Stimulated activated CD4-positive, alpha-beta T cell treated with anti-CD3 and anti-CD28 coated beads, Interleukin-4, amount 100 ng/mL, for 48 hours (primary cell): ENCODE measurements around the gene LRBA.

ENCODE experiments used
- DNase-seq, 2 donors: peaks; one replicate each; pipeline ENCODE4 v3.0.0-alpha.2; 2020; ENCODE audit warnings: low read depth in 2 of 2

The LRBA gene

DNA sequence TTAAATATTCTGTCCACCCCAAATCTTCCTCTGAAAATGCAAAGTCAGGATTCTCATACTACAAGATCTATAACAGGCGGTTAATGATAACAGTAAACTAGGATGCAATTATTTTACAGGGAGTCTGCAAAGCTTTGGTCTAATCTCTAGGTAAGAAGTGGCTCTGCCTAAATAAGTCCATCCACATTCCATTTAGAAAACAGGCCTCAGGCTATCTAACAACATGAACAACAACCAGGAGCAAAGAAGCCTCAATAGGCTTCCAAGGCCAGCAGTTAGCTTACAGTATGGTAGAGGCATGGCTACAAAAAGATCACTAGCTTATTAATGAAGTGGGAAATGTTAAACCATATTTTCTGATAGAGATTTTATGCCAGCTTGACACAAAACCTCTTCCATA lies 426.8 kb downstream of the LRBA start:
- DNase-seq, result no peak

DNA sequence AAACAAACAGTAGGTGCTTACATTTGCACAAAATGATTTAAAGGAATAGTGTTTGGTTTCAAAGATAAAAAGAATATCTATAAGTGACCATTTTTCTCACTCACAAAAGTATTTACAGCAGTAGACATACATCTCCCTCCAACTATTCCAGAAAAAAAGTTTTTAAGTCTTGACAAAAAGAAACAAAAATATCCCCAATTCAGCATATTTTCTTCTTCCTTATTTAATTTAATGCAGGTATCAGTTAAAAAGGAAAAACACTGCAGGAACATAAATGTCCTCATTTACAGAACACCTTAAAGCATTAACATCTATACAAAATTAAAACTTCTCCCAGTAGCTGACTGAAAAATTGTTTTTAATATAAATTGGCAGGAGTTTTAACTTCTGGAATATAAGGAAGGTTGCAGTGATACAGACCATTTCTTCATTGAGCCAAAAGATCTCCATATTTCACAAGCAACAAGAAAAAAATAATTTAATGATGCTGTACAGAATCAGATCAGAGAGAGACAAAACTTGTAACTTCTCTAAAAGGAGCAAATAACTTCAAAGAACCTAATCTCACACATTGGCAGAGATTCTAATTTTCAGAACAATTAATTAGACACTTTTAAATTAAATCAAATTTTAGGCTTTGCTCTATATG lies 428.8 kb downstream of the LRBA start:
- DNase-seq, result no peak

DNA sequence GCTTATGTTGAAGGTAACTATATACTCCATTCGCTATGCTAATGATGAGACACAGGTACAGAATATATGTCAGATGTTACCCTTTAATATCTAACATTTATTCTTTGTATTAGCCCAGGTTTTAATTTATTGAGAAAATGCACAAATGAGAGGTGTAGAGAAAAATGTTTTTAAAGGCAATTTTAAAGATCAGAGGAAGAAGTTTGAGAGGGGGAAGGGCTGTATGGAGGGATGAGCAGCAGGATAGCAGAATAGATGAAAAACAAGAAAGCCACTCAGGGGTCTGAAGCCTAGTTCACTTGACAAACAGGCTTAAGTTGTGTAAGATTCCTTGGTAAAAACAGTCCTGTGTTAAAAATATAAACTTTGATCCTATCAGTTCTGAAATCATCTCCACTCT lies 429.5 kb downstream of the LRBA start:
- no peak for DNase-seq

DNA sequence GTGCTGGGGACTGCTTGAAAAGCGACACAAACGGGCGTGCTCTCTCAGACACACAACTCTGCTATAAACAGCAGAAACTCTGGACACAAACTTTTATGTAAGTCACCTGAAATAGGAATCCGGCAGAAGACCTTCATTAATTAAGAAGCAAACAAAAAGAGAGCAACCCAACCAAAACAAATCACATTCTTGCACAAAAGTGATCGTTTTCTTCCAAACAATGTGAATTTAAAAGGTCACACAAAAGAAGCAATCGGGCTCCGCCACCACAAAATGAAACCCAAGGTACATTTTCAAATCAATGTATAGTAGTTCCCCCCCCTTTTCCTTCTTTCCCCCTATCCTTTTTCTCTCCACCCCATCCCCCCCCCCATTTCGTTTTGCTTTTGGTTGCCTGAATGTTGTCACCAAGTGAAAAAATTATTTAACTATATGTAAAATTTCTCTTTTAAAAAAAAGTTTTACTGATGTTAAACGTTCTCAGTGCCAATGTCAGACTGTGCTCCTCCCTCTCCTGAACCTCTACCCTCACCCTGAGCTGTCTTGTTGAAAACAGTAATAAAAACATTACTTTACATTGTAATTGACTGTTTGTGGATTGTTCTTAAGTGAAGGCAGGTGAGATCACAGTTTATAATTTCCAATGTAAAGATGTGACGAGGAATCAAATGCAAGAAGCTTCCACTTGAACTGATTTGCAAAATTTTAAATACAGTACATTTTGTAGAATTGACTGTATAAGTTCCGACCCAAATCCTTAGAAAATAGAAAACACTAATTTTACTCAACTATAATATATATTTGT lies 430.8 kb downstream of the LRBA start:
- no peak for DNase-seq

DNA sequence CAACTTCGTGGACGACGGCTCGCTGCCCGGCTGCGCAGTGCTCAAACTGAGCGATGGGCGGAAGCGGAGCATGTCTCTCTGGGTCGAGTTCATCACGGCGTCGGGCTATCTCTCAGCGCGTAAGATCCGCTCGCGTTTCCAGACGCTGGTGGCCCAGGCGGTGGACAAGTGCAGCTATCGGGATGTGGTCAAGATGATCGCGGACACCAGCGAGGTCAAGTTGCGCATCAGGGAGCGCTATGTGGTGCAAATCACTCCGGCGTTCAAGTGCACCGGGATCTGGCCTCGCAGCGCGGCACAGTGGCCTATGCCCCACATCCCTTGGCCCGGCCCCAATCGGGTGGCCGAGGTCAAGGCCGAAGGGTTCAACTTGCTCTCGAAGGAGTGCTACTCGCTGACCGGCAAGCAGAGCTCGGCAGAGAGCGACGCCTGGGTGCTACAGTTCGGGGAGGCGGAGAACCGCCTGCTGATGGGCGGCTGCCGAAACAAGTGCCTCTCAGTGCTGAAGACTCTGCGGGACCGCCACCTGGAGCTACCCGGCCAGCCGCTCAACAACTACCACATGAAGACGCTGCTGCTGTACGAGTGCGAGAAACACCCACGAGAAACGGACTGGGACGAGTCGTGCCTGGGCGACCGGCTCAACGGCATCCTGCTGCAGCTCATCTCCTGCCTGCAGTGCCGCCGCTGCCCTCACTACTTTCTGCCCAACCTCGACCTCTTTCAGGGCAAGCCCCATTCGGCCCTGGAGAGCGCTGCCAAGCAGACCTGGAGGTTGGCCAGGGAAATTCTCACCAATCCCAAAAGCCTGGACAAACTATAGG lies 431.6 kb downstream of the LRBA start:
- DNase-seq, result no peak

DNA sequence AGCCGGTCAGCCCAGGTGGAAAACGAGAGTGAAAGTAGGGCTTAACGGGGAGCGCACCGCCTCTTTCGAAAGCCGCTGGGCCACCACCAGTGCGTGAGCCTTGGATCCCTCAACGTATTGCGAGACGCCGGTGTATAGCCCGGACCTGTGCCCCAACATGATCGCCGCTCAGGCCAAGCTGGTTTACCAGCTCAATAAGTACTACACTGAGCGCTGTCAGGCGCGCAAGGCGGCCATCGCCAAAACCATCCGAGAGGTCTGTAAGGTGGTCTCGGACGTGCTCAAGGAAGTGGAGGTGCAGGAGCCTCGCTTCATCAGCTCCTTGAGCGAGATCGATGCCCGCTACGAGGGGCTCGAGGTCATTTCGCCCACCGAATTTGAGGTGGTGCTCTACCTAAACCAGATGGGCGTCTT lies 432.2 kb downstream of the LRBA start:
- DNase-seq, result no peak

DNA sequence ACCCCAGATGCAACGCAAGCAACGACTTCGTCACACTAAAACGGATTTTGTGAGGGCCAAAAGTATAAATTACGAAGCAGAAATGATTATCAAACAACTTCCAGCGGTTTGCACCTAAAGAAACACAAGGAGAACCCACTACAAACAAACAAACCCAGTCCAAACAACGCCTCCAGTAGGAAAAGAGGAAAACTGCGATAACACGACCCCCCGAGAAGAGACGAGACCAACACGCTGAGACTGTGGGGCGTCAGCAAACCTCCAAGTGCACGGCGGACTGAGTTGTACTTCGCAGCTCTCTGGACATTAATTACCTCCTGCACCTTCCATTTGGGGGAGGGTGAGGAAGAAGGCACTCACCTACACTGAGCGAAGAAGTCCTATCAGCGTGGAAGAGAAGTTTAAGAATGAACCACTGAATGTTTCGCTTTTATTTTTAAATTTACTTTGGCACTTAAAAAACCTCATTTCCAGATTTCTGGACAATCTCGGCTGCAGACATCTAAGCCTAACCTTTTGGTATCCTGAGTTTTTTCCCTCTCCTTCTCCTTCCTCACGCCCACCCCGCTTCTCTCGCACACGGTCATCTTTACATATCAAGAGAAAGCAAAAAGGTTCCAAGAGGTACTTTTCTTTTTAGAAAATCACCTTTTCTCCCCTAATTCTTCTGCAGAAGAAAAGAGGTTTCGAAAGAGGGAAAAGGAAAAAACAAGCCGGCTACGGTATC lies 432.8 kb downstream of the LRBA start, which contains the start of gene MAB21L2:
MAB21L2 (plus strand) TSS at position 6 of the 727 bp plus-strand sequence. CDS start 879 bp downstream, outside the sequence.
- DNase-seq, result no peak

DNA sequence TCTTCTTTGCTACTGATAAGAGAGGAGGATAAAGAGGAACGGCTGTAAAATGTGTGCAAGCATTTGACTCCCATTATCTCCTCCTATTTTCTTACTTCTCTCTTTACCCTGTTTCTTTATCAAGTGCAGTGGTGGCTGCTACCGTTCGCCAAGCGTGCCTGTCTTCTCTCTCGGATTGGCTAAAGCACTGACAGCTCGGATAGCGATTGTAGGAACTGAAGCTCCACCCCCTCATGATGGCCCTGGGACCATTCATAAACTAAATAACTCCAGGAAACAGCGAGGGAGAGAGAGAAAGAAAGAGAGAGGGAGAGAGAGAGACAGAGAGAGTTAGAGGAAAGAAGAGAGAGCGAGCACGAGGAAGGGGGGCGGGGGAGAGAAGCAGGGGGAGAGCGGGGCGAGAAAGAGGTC lies 433.4 kb downstream of the LRBA start:
- DNase-seq, result no peak

DNA sequence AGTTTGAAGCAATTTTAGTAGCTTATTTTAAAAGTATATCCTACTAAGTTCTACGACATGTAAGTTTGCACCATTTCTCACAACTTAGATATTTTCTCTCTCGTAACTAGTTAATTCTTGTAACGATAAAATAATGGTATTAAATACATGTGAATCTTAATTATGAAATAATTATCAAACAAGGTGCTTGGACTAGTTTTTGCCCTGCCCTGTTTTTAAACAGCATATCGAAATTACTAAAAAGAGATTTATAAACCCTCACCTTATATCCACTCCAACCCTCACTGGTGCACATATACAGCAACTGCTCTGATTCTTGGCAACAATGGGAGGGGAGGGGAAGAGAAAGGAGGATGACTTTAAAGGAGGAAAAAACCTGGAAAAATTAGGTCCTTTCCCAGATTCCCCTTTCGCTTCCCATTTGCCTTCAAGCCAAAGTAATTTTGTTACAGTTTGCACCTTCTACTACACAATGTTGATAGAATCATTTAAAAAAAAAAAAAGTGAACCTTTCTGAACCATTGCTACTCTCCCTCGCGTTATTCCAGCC lies 434.0 kb downstream of the LRBA start:
- DNase-seq, result no peak

DNA sequence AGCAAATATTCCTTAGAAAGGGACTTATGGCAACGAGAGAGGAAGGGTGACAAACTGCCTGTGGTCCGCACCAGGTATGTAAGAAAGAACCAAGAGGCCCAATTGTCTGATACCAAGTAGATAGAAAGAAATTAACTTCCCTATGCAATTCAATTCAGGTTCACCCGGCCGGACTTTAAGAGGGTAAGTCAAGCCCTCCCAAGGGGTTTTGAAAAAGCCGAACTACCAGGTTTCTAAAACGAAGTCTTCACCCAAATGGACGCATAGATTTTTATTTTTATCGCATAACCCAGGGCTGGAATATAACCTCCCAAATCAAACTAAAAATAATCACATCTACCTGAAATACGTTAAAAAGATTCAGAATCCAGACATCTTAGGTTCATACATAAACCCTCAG lies 434.8 kb downstream of the LRBA start:
- no peak for DNase-seq

DNA sequence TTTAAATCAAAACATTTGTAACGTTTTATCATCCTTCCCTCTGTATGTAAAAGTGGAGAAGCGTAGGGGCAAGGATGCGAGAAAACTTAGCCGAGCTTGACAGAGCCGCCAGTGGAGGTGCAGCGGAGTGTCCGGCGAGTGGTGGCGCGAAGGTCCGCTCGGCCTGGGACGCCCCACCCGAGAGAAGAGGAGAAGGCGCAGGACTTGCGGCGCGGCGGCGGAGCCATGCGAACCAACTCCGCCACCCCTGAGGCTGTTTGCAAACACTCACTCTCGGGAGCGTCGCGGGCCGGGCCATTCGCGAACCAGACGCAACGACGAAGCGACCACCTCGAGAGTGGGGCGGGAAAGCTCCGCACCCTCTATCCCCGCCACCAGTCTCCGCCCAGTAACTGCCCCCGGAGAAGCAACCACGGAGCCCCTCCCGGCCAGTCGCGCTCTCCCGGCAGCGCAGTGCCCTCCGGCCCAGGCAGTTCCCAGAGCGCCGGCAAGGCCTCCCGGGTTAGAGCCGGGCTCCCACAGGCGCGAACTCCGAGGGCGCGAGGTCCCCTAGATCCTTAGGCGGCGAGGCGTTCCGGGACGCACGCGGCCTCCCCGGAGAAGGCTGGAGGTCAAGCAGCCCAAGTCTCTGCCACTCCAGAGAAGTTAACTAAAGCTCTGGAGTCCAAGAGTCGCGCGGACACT lies 435.4 kb downstream of the LRBA start:
- DNase-seq, result no peak

DNA sequence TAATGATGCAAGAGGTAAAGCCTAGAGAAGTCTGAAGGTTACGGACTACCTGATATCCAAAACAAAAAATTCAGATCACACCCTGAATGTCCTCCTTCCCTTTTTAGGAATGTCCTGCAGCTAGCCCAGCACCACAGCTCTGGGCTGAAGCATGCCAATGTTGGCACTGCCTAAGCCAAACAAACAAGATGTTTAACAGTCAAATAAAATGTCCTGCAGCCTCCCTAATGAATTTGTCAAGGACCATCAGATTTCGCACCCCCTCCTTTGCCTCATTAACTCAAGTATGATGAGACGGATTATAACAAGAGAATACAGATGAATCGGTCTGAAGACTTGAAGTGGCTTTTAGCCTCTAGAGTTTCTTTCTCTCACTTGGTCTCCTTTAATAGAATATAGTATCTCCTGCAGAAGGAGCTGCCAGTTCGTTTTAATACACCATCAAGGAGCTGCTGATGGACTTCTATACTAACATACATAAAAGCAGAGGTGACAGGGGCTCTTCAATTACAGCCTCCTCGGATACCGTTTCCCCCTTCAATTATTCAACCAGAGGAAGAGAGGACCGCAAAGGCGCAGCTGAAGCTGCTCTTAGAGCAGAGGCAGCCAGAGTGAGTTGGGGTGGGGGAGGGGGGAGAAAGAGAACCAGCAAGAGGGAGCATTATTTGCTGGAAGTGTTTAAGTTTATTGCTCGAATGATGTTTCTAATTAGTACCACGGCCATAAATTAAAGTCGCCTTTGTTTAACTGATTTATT lies 436.2 kb downstream of the LRBA start:
- no peak for DNase-seq

DNA sequence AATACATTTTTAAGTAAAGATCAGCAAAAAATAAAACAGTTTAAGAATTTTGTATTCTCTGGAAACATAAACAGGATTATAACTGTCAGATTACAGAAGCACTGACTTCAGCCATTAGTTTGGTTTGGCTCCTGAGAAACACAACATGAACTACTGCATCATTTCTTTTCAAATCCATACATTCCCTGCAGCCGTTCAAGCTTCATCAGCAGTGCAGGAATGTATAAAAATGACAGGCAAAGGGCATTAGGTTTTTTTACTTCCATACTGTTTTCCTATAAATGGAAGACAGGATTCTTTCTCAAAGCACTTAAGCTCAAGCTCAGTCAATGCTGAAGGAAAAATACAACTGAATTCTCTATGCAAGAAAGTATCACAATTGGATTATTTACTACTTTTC lies 437.3 kb downstream of the LRBA start:
- DNase-seq, result no peak

DNA sequence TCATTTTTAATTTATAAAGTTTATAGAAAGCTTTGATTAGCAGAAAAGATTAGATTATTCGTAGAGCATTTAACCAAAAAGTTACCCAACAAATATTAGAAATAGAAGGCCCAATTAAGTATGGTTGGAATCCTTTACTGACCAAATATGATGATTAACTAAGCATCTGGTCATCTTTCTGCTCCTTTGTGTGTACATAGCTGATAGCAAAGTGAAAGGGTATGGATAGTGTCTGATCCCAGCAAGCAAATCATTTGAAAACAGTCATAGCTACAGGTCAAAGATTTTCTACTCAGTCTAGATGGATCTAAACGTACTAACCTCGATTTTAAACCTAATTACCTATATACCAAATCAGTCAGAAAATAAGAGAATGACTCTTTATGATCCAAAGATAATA lies 440.4 kb downstream of the LRBA start:
- no peak for DNase-seq

DNA sequence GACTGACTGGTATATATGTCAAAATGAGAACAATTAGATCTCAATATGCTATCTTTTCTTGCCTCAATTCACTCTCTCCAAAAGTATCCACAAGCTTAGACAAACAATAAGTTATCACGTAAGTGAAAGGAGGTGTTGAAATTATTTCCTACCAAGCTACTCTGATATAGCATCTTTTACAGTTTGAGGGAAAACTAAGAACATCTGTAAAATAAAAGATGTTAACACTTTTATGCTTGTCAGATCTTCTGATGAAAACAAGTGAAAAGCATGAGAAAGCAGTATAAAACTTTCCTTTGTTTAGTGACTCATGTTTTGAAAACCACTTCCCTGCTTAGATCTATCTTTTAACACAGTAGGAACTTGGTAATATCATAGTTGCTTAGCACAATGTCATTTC lies 441.6 kb downstream of the LRBA start:
- DNase-seq, result no peak

DNA sequence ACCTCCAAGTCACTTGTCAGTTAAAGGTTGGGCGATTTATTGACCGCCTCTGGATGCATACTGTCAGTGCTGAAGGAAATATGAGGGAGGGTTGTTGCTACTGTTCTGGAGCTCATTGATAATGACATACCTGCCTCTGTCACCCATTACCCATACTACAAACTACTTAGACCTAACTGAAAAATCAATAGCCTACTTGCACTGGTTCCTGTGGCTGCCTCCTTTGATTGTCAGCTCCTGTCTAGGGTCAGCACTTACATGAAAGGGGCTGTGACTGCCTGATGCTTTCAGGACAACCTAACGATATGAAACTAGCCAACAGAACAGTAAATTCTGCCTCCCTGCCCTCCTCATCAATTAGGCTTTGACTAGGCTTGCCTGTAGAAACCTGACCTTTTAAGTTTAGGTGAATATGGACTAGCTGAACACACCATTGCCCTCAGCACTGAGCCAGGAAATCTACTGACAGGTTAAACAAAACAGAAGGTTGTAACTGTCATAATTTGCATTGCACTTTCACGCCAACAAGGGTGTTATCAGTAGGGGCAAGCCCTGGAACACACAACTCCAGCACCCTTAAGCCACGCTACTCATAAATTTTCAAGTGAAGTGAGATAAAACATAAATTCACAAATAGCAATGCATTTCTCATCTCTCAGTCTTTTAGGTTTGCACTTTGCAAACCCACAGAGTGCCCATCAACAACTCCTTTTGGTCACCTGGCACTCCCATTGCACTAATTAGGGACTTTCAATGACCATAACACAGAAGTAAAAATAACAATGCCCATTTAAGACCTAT lies 442.2 kb downstream of the LRBA start:
- no peak for DNase-seq

DNA sequence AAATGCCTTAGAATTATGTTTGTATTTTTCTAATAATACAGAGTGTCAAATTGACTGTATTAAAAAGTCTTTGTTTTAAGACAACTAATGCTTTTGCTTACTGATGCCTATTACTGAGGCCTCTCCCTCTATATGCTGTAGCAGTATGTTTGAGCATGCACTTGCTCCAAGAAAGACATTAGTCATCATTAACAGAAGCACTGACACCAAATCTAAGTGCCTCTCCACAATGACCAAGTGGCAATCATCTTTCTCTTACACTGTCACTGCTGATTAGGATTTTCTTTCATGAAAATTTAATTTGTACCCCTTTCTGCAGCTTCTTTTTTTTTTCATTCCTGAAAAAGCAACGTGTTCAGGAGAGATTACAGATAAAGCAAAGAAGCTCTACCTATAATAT lies 444.2 kb downstream of the LRBA start:
- DNase-seq, result no peak

DNA sequence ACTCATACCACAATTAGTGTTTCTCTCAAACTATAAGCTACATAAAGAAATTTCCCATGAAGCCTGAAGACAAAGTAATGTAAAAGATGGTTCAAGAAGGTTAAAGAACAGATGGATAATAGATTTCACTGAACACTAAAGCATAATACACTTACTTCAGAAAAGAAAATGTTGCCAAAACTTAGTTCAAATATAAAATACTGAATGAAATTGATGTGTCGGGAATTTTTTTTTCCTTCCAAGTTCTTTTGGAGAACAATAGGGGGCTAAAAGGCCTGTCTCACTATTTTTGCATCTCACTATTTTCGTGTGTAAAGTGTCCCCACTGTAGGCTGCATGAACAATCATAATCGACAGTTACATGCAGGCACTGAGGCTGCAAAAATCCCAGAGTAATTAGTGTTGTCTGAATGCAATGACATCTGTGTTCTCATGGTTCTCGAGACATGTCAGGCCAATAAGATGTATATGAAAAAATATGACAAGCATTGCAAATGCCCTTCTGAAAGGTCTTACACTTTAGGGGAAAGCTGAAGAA lies 445.0 kb downstream of the LRBA start:
- no peak for DNase-seq

DNA sequence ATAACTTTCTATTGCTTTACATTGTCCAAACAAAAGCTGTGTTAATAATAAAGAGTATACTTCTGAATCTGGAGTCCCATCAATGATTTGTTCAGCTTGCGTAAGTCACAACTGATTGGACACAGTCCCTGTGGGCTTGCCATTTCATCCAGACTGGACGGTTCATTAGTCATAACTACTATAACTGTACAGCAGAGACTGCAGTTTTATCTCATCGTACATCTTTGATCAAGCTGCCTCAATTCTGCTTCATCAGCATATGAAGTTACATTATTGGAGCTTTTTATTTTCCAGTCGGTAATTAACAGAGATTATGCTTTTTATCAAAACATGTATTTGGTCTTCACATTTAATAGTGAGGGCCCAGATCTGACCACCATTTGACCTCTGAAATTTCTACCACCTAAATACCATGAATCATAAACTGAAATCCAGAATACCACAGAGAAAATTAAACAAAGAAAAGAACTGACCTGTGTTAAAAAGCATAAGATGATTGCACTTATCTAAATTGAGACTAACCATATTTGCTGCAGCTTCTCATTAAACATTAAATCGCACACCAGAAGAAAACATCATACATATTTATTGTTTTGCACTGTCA lies 445.6 kb downstream of the LRBA start:
- no peak for DNase-seq
